ENCODE data around the gene DGUOK. TPM values are rescaled to one million over a fixed set of nuclear protein-coding genes. Genes with fewer than 3 reads are reported as not detected.

The DGUOK gene
- total RNA-seq, 1 experiment from 2014 or later: 78.7 TPM

- H3K27ac ChIP-seq: no peak overlapping the region
- no peak overlapping the region for H2AFZ ChIP-seq
- no peaks in the 10 kb centered on the region for H3K9me3 ChIP-seq (ENCODE audit: insufficient read depth, low read depth)
- no peaks in the 10 kb centered on the region for H3K79me2 ChIP-seq (ENCODE audit: low read depth)
- intact Hi-C loops (cut with micrococcal nuclease; ENCODE audit: unreplicated experiment): no loop called here
- H3K4me3 ChIP-seq: no peak overlapping the region
- no peaks in the 10 kb centered on the region for H3K4me1 ChIP-seq (replicated peaks; ENCODE audit: insufficient read depth)
- no peaks in the 10 kb centered on the region for H3K36me3 ChIP-seq (ENCODE audit: low read depth)
- no peak for DNase-seq
- no peaks in the 10 kb centered on the region for H3K27me3 ChIP-seq (ENCODE audit: insufficient read depth, low read depth)
- ChIA-PET POLR2A (ENCODE audit: unreplicated experiment) (interaction anchor here (0.7 kb wide), 1 partner anchor 59 kb away, joined by 5 read pairs; no protein-coding TSS in a partner anchor), CTCF (interaction anchor here (0.6 kb wide), 1 partner anchor 174 kb away, joined by 3 read pairs; no protein-coding TSS in a partner anchor)
- no peaks in the 10 kb centered on the region for H3K9me2 ChIP-seq (ENCODE audit: insufficient read depth)
- no TSS peak for BruUV-seq (replicated peaks)
- H4K20me1 ChIP-seq (ENCODE audit: insufficient read depth): no peaks in the 10 kb centered on the region
- H3K4me2 ChIP-seq: no peak overlapping the region
- no peak for TF ChIP-seq CTCF (conservative IDR thresholded peaks at IDR 0.05)
- TF ChIP-seq EZH2 (IDR thresholded peaks at IDR 0.05; ENCODE audit: low read depth): no peak
- no peaks in the 10 kb centered on the region for H3F3A ChIP-seq (ENCODE audit: insufficient read depth, low read depth)
These were observed 42.7 kb downstream of the DGUOK start for GRCh38 chr2:73969356-73969755.

- no peaks in the 10 kb centered on the region for H4K20me1 ChIP-seq (ENCODE audit: insufficient read depth)
- no peaks in the 10 kb centered on the region for H3K4me1 ChIP-seq (replicated peaks; ENCODE audit: insufficient read depth)
- H3K4me3 ChIP-seq: no peak overlapping the region
- H3K27ac ChIP-seq: no peak overlapping the region
- H2AFZ ChIP-seq: no peak overlapping the region
- H3K79me2 ChIP-seq (ENCODE audit: low read depth): no peaks in the 10 kb centered on the region
- no peaks in the 10 kb centered on the region for H3F3A ChIP-seq (ENCODE audit: insufficient read depth, low read depth)
- POLR2A ChIA-PET (ENCODE audit: unreplicated experiment): interaction anchor here (0.7 kb wide), 2 partner anchors 46 to 59 kb away, joined by 4 to 5 read pairs; no protein-coding TSS in a partner anchor
- H3K36me3 ChIP-seq (ENCODE audit: low read depth): no peaks in the 10 kb centered on the region
- no peak overlapping the region for H3K4me2 ChIP-seq
- H3K9me2 ChIP-seq (ENCODE audit: insufficient read depth): no peaks in the 10 kb centered on the region
- no TSS peak for BruUV-seq (replicated peaks)
- H3K9me3 ChIP-seq (ENCODE audit: insufficient read depth, low read depth): no peaks in the 10 kb centered on the region
- CTCF ChIA-PET: no interaction called here
- intact Hi-C loops (cut with micrococcal nuclease; ENCODE audit: unreplicated experiment): no loop called here
- no peaks in the 10 kb centered on the region for H3K27me3 ChIP-seq (ENCODE audit: insufficient read depth, low read depth)
- no peak for DNase-seq
- no peak for TF ChIP-seq CTCF (conservative IDR thresholded peaks at IDR 0.05)
- TF ChIP-seq EZH2 (IDR thresholded peaks at IDR 0.05; ENCODE audit: low read depth): no peak
These were observed 43.6 kb downstream of the DGUOK start for GRCh38 chr2:73970141-73970803.

GRCh38 chr2:73970850-73971471 lies 44.3 kb downstream of the DGUOK start:
- H4K20me1 ChIP-seq (ENCODE audit: insufficient read depth): no peaks in the 10 kb centered on the region
- intact Hi-C loops (cut with micrococcal nuclease; ENCODE audit: unreplicated experiment): no loop called here
- no peaks in the 10 kb centered on the region for H3K36me3 ChIP-seq (ENCODE audit: low read depth)
- no peak overlapping the region for H3K4me3 ChIP-seq
- H3F3A ChIP-seq (ENCODE audit: insufficient read depth, low read depth): no peaks in the 10 kb centered on the region
- H3K9me3 ChIP-seq (ENCODE audit: insufficient read depth, low read depth): no peaks in the 10 kb centered on the region
- ChIA-PET POLR2A (ENCODE audit: unreplicated experiment) (no interaction called here), CTCF (no interaction called here)
- H3K27ac ChIP-seq: no peak overlapping the region
- TF ChIP-seq EZH2 (IDR thresholded peaks at IDR 0.05; ENCODE audit: low read depth): no peak
- TF ChIP-seq CTCF (conservative IDR thresholded peaks at IDR 0.05): no peak
- no peaks in the 10 kb centered on the region for H3K9me2 ChIP-seq (ENCODE audit: insufficient read depth)
- no peaks in the 10 kb centered on the region for H3K4me1 ChIP-seq (replicated peaks; ENCODE audit: insufficient read depth)
- H3K4me2 ChIP-seq: no peak overlapping the region
- no peak for DNase-seq
- no peaks in the 10 kb centered on the region for H3K27me3 ChIP-seq (ENCODE audit: insufficient read depth, low read depth)
- no peaks in the 10 kb centered on the region for H3K79me2 ChIP-seq (ENCODE audit: low read depth)
- no peak overlapping the region for H2AFZ ChIP-seq
- BruUV-seq (replicated peaks): no TSS peak

Measured in PC-9 (cell line).